WTC11 (cell line): ENCODE measurements around the gene CCDC85A. TPM values are rescaled to one million over a fixed set of nuclear protein-coding genes. Genes with fewer than 3 reads are reported as not detected.

Source experiments
- ATAC-seq: fragments of 200-7000 bp; cut with Tn5 transposase; 2 replicates; pipeline ENCODE4 v1.10.0; 2021; ENCODE audit warnings: mild to moderate bottlenecking, moderate library complexity
- CTCF ChIA-PET: fragments of 300-600 bp; sonication (Branson Sonifier 250); formaldehyde crosslinking; loops from one replicate; lab custom pipeline; 2021; ENCODE audit warnings: antibody characterized with exemption; lab: Charles Lee
- POLR2A ChIA-PET: fragments of 350-600 bp; sonication (Branson Sonifier 250); formaldehyde crosslinking; loops from one replicate; lab custom pipeline; 2021; ENCODE audit warnings: antibody characterized with exemption; lab: Charles Lee
- DNase-seq: peaks from one replicate; pipeline ENCODE4 v3.0.0; 2021; ENCODE audit warnings: low spot score
- H3K27ac Mint-ChIP-seq: 2 replicates; pipeline ENCODE4 v1.8.0; 2021; ENCODE audit warnings: mixed read lengths
- H3K27me3 Mint-ChIP-seq: 2 replicates; pipeline ENCODE4 v1.8.0; 2021; ENCODE audit warnings: low read depth, mild to moderate bottlenecking, moderate library complexity, mixed read lengths
- H3K36me3 Mint-ChIP-seq: 2 replicates; pipeline ENCODE4 v1.8.0; 2021; ENCODE audit warnings: mixed read lengths
- H3K4me1 Mint-ChIP-seq: 2 replicates; pipeline ENCODE4 v1.8.0; 2022; ENCODE audit warnings: mixed read lengths
- H3K4me3 Mint-ChIP-seq: 2 replicates; pipeline ENCODE4 v1.8.0; 2021; ENCODE audit warnings: mild to moderate bottlenecking, moderate library complexity, mixed read lengths
- H3K9me3 Mint-ChIP-seq: 2 replicates; pipeline ENCODE4 v1.8.0; 2021; ENCODE audit warnings: mixed read lengths
- GABPB1 ChIP-seq: sonication (generic); formaldehyde crosslinking; IDR thresholded peaks from 2 replicates; pipeline ENCODE4 v1.8.1; 2023; ENCODE audit warnings: mild to moderate bottlenecking, missing genetic modification reagents
- GTF2I ChIP-seq: fragments of 250-450 bp; sonication (Bioruptor Pico); conservative IDR thresholded peaks from 2 replicates; pipeline ENCODE4 v1.4.0; 2021; ENCODE audit warnings: mild to moderate bottlenecking
- JAZF1 ChIP-seq: fragments of 250-450 bp; sonication (Bioruptor Pico); IDR thresholded peaks from 2 replicates; pipeline ENCODE4 v1.9.0; 2021; ENCODE audit warnings: moderate library complexity, mild to moderate bottlenecking, inconsistent platforms
- MXD4 ChIP-seq: fragments of 250-450 bp; sonication (Bioruptor Pico); IDR thresholded peaks from 2 replicates; pipeline ENCODE4 v1.8.0; 2021; ENCODE audit warnings: mild to moderate bottlenecking, moderate library complexity, borderline replicate concordance
- NFYB ChIP-seq: sonication (generic); formaldehyde crosslinking; conservative IDR thresholded peaks from 2 replicates; pipeline ENCODE4 v1.8.0; 2022; ENCODE audit warnings: low read depth, missing genetic modification reagents
- NR2C2 ChIP-seq: sonication (generic); formaldehyde crosslinking; IDR thresholded peaks from 2 replicates; pipeline ENCODE4 v1.8.0; 2022; ENCODE audit warnings: mild to moderate bottlenecking, missing genetic modification reagents
- NR3C1 ChIP-seq: sonication (generic); formaldehyde crosslinking; conservative IDR thresholded peaks from 2 replicates; pipeline ENCODE4 v1.8.1; 2023; ENCODE audit warnings: low read depth, mild to moderate bottlenecking, missing genetic modification reagents
- SP1 ChIP-seq: sonication (generic); formaldehyde crosslinking; conservative IDR thresholded peaks from 2 replicates; pipeline ENCODE4 v1.8.1; 2022; ENCODE audit warnings: missing genetic modification reagents
- ZNF121 ChIP-seq: sonication (generic); formaldehyde crosslinking; IDR thresholded peaks from 2 replicates; pipeline ENCODE4 v1.8.0; 2023; ENCODE audit warnings: missing genetic modification reagents
- ZNF138 ChIP-seq: sonication (generic); formaldehyde crosslinking; conservative IDR thresholded peaks from 2 replicates; pipeline ENCODE4 v1.8.1; 2022; ENCODE audit warnings: mild to moderate bottlenecking, moderate library complexity, missing genetic modification reagents
- ZNF416 ChIP-seq: fragments of 250-450 bp; sonication (Bioruptor Pico); IDR thresholded peaks from 2 replicates; pipeline ENCODE4 v1.9.0; 2021; ENCODE audit warnings: mild to moderate bottlenecking, inconsistent platforms
- total RNA-seq: library from RNA; stranded (reverse); gene quantifications from 3 replicates; pipeline ENCODE4 v1.2.3, GENCODE V29; 2021
- TF ChIP-seq, protein P1 (sequence below): fragments of 250-450 bp; sonication (Bioruptor Pico); IDR thresholded peaks from 2 replicates; pipeline ENCODE4 v2.1.2; 2022; ENCODE audit warnings: mild to moderate bottlenecking, moderate library complexity
- TF ChIP-seq, protein P2 (sequence below): fragments of 250-450 bp; sonication (Bioruptor Pico); IDR thresholded peaks from 2 replicates; pipeline ENCODE4 v1.9.0; 2021; ENCODE audit warnings: moderate library complexity, mild to moderate bottlenecking, inconsistent platforms, borderline replicate concordance
- TF ChIP-seq, protein P3 (sequence below): fragments of 200-600 bp; IDR thresholded peaks from 2 replicates; pipeline ENCODE4 v1.8.0; 2022; ENCODE audit warnings: antibody characterized with exemption
- TF ChIP-seq, protein P4 (sequence below): sonication (generic); formaldehyde crosslinking; IDR thresholded peaks from 2 replicates; pipeline ENCODE4 v1.8.0; 2022; ENCODE audit warnings: mild to moderate bottlenecking, missing genetic modification reagents
- TF ChIP-seq, protein P5 (sequence below): fragments of 250-450 bp; sonication (Bioruptor Pico); IDR thresholded peaks from 2 replicates; pipeline ENCODE4 v1.9.0; 2021; ENCODE audit warnings: mild to moderate bottlenecking, borderline replicate concordance
- TF ChIP-seq, protein P6 (sequence below): sonication (generic); formaldehyde crosslinking; IDR thresholded peaks from 2 replicates; pipeline ENCODE4 v1.8.0; 2023; ENCODE audit warnings: missing genetic modification reagents
- TF ChIP-seq, protein P7 (sequence below): sonication (generic); formaldehyde crosslinking; IDR thresholded peaks from 2 replicates; pipeline ENCODE4 v1.8.1; 2023; ENCODE audit warnings: mild to moderate bottlenecking, missing genetic modification reagents

CCDC85A gene
- total RNA-seq, 1 experiment from 2014 or later, result 0.22 TPM

DNA sequence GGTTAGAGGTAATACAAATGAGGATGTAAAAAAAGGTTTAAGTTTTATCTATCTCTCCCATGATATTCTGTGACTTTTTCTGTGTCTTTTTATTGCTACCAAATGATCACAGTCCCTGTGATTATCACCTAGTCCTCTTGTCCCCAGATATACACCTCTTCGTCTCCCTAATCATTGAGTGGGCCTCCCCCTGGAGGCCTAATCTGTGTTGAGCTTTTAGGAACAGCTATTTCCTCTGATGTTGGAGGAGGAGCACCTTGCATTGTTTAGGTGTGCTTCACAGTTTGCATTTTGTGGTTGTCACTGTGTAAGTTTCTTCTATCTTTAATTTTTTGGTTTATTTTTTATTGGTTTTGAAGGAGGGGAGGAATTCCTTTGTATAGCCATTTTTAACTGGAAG, 33.3 kb downstream of the CCDC85A start (continued):
- TF ChIP-seq, protein P1, sequence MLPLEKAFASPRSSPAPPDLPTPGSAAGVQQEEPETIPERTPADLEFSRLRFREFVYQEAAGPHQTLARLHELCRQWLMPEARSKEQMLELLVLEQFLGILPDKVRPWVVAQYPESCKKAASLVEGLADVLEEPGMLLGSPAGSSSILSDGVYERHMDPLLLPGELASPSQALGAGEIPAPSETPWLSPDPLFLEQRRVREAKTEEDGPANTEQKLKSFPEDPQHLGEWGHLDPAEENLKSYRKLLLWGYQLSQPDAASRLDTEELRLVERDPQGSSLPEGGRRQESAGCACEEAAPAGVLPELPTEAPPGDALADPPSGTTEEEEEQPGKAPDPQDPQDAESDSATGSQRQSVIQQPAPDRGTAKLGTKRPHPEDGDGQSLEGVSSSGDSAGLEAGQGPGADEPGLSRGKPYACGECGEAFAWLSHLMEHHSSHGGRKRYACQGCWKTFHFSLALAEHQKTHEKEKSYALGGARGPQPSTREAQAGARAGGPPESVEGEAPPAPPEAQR (CRISPR knock-in tag), result no peak
- TF ChIP-seq, protein P2, sequence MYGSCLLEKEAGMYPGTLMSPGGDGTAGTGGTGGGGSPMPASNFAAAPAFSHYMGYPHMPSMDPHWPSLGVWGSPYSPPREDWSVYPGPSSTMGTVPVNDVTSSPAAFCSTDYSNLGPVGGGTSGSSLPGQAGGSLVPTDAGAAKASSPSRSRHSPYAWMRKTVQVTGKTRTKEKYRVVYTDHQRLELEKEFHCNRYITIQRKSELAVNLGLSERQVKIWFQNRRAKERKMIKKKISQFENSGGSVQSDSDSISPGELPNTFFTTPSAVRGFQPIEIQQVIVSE (CRISPR knock-in tag), result no peak

DNA sequence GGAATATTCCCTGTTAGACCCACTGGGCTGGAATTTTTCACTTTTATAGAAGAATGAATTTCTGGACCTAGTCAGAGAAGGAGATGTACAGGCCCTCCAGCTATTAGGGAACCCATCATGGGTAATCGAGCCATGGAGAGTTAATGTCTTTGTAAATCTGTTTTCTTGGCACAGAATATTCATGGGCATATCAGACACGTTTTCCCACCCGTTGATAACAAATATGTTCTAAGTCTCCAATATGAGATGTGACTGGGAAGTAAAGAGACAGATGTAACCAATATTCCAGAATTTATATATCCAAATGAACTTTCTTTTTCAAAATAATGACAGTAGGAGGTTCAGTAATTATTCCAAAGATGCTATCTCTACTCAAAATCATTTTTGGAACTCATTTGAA, 38.7 kb downstream of the CCDC85A start:
- no peak for DNase-seq
- no peak overlapping the region for H3K27ac Mint-ChIP-seq
- H3K4me1 Mint-ChIP-seq, result no peaks in the 10 kb centered on the region; the same call in 1 of the 2 replicates
- no peaks in the 10 kb centered on the region for H3K27me3 Mint-ChIP-seq
- CTCF ChIA-PET, result no interaction called here
- TF ChIP-seq NR3C1 (no peak), NFYB (CRISPR knock-in tag) (no peak), ZNF121 (CRISPR knock-in tag) (no peak)
- TF ChIP-seq, all 79 proteins: peak for 0
- H3K4me3 Mint-ChIP-seq, result no peak overlapping the region
- no peaks in the 10 kb centered on the region for H3K36me3 Mint-ChIP-seq
- ATAC-seq, result no peak
- POLR2A ChIA-PET, result no interaction called here
- H3K9me3 Mint-ChIP-seq, result peaks cover 3% of the 10 kb centered on the region; the same call in 1 of the 2 replicates

DNA sequence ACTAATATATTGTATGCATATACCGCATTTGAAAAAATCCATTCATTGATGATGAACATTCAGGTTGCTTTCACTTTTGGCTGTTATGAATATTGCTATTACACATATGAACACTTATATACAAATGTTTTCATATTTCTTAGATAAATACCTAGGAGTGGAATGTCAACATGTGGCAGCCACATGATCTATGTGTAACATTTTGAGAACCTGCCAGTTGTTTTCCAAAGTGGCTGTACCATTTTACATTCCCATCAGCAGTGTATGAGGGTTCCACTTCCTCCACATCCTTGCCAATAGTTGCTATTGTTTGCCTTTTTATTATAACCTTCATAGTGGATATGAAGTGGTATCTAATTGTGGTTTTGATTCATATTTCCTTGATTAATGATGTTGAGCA, 40.5 kb downstream of the CCDC85A start:
- POLR2A ChIA-PET, result no interaction called here
- H3K9me3 Mint-ChIP-seq, result peaks cover 3% of the 10 kb centered on the region; the same call in 1 of the 2 replicates
- no peak for TF ChIP-seq JAZF1 (CRISPR knock-in tag)
- TF ChIP-seq ZNF416 (CRISPR knock-in tag), result no peak
- TF ChIP-seq, protein P3, sequence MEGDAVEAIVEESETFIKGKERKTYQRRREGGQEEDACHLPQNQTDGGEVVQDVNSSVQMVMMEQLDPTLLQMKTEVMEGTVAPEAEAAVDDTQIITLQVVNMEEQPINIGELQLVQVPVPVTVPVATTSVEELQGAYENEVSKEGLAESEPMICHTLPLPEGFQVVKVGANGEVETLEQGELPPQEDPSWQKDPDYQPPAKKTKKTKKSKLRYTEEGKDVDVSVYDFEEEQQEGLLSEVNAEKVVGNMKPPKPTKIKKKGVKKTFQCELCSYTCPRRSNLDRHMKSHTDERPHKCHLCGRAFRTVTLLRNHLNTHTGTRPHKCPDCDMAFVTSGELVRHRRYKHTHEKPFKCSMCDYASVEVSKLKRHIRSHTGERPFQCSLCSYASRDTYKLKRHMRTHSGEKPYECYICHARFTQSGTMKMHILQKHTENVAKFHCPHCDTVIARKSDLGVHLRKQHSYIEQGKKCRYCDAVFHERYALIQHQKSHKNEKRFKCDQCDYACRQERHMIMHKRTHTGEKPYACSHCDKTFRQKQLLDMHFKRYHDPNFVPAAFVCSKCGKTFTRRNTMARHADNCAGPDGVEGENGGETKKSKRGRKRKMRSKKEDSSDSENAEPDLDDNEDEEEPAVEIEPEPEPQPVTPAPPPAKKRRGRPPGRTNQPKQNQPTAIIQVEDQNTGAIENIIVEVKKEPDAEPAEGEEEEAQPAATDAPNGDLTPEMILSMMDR, result no peak
- no peak for TF ChIP-seq GTF2I (CRISPR knock-in tag)
- TF ChIP-seq, protein P4, sequence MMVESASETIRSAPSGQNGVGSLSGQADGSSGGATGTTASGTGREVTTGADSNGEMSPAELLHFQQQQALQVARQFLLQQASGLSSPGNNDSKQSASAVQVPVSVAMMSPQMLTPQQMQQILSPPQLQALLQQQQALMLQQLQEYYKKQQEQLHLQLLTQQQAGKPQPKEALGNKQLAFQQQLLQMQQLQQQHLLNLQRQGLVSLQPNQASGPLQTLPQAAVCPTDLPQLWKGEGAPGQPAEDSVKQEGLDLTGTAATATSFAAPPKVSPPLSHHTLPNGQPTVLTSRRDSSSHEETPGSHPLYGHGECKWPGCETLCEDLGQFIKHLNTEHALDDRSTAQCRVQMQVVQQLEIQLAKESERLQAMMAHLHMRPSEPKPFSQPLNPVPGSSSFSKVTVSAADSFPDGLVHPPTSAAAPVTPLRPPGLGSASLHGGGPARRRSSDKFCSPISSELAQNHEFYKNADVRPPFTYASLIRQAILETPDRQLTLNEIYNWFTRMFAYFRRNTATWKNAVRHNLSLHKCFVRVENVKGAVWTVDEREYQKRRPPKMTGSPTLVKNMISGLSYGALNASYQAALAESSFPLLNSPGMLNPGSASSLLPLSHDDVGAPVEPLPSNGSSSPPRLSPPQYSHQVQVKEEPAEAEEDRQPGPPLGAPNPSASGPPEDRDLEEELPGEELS (CRISPR knock-in tag), result no peak
- TF ChIP-seq, protein P5, sequence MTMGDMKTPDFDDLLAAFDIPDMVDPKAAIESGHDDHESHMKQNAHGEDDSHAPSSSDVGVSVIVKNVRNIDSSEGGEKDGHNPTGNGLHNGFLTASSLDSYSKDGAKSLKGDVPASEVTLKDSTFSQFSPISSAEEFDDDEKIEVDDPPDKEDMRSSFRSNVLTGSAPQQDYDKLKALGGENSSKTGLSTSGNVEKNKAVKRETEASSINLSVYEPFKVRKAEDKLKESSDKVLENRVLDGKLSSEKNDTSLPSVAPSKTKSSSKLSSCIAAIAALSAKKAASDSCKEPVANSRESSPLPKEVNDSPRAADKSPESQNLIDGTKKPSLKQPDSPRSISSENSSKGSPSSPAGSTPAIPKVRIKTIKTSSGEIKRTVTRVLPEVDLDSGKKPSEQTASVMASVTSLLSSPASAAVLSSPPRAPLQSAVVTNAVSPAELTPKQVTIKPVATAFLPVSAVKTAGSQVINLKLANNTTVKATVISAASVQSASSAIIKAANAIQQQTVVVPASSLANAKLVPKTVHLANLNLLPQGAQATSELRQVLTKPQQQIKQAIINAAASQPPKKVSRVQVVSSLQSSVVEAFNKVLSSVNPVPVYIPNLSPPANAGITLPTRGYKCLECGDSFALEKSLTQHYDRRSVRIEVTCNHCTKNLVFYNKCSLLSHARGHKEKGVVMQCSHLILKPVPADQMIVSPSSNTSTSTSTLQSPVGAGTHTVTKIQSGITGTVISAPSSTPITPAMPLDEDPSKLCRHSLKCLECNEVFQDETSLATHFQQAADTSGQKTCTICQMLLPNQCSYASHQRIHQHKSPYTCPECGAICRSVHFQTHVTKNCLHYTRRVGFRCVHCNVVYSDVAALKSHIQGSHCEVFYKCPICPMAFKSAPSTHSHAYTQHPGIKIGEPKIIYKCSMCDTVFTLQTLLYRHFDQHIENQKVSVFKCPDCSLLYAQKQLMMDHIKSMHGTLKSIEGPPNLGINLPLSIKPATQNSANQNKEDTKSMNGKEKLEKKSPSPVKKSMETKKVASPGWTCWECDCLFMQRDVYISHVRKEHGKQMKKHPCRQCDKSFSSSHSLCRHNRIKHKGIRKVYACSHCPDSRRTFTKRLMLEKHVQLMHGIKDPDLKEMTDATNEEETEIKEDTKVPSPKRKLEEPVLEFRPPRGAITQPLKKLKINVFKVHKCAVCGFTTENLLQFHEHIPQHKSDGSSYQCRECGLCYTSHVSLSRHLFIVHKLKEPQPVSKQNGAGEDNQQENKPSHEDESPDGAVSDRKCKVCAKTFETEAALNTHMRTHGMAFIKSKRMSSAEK, result no peak
- TF ChIP-seq MXD4, result no peak
- TF ChIP-seq, protein P6, sequence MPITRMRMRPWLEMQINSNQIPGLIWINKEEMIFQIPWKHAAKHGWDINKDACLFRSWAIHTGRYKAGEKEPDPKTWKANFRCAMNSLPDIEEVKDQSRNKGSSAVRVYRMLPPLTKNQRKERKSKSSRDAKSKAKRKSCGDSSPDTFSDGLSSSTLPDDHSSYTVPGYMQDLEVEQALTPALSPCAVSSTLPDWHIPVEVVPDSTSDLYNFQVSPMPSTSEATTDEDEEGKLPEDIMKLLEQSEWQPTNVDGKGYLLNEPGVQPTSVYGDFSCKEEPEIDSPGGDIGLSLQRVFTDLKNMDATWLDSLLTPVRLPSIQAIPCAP (CRISPR knock-in tag), result no peak
- no peak for TF ChIP-seq NR2C2 (CRISPR knock-in tag)
- TF ChIP-seq, protein P7, sequence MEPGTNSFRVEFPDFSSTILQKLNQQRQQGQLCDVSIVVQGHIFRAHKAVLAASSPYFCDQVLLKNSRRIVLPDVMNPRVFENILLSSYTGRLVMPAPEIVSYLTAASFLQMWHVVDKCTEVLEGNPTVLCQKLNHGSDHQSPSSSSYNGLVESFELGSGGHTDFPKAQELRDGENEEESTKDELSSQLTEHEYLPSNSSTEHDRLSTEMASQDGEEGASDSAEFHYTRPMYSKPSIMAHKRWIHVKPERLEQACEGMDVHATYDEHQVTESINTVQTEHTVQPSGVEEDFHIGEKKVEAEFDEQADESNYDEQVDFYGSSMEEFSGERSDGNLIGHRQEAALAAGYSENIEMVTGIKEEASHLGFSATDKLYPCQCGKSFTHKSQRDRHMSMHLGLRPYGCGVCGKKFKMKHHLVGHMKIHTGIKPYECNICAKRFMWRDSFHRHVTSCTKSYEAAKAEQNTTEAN (CRISPR knock-in tag), result no peak
- no peak for TF ChIP-seq GABPB1
- no peak for TF ChIP-seq SP1 (CRISPR knock-in tag)
- no peak for TF ChIP-seq ZNF138 (CRISPR knock-in tag)

More for the DNA sequence above, 40.5 kb downstream of the CCDC85A start:
- Mint-ChIP-seq H3K27me3 (no peaks in the 10 kb centered on the region), H3K4me1 (no peaks in the 10 kb centered on the region; the same call in 1 of the 2 replicates), H3K4me3 (no peak overlapping the region), H3K27ac (no peak overlapping the region), H3K36me3 (no peaks in the 10 kb centered on the region)
- ATAC-seq (no peak), DNase-seq (no peak)
- CTCF ChIA-PET, result no interaction called here
